H1 (cell line): Measurements from ENCODE around the gene BANF1. TPM values are rescaled to one million over a fixed set of nuclear protein-coding genes. Genes with fewer than 3 reads are reported as not detected.

Experiments
- CTCF ChIA-PET: fragments of 300-600 bp; sonication (Branson Sonifier 250); formaldehyde crosslinking; loops from one replicate; lab custom pipeline; 2021; ENCODE audit not compliant: partially characterized antibody; lab: Charles Lee
- POLR2A ChIA-PET: fragments of 300-600 bp; sonication (Branson Sonifier 250); formaldehyde crosslinking; loops from one replicate; lab custom pipeline; 2021; ENCODE audit warnings: inconsistent platforms; ENCODE audit not compliant: partially characterized antibody; lab: Charles Lee
- DNase-seq, 2 experiments: peaks; one replicate each; pipeline versions ENCODE4 v3.0.0 to v3.0.0-alpha.2; 2010 to 2022; ENCODE audit warnings: low spot score in 2 of 2, low read depth in 1 of 2, mixed read lengths in 1 of 2
- FAIRE-seq: peaks from 2 replicates; lab custom pipeline; 2011; peaks lifted over from hg19 to GRCh38; lab: Jason Lieb, UNC
- H2AFZ ChIP-seq: 2 replicates; pipeline ENCODE4 v1.8.1; 2012; ENCODE audit warnings: low read length, inconsistent platforms
- H2AK5ac ChIP-seq: 2 replicates; pipeline ENCODE4 v1.6.1; 2013; ENCODE audit warnings: low read depth, low read length
- H2BK120ac ChIP-seq: replicated peaks from 2 replicates; pipeline ENCODE3; 2013; ENCODE audit warnings: low read depth, low read length, inconsistent platforms
- H2BK12ac ChIP-seq: 2 replicates; pipeline ENCODE4 v1.6.1; 2013; ENCODE audit warnings: low read depth, low read length
- H2BK15ac ChIP-seq: 2 replicates; pipeline ENCODE4 v1.6.1; 2013; ENCODE audit warnings: low read length
- H2BK20ac ChIP-seq: 2 replicates; pipeline ENCODE4 v1.6.1; 2013; ENCODE audit warnings: low read length
- H2BK5ac ChIP-seq: 2 replicates; pipeline ENCODE4 v1.6.1; 2013; ENCODE audit warnings: low read depth, low read length
- H3K14ac ChIP-seq: 2 replicates; pipeline ENCODE4 v1.6.1; 2013; ENCODE audit warnings: inconsistent platforms; ENCODE audit not compliant: insufficient read length
- H3K18ac ChIP-seq: 2 replicates; pipeline ENCODE4 v1.6.1; 2013; ENCODE audit warnings: low read length; ENCODE audit errors: extremely low read depth
- H3K23ac ChIP-seq: 2 replicates; pipeline ENCODE4 v1.6.1; 2013; ENCODE audit warnings: inconsistent platforms; ENCODE audit not compliant: insufficient read length
- H3K23me2 ChIP-seq: 2 replicates; pipeline ENCODE4 v1.6.1; 2013; ENCODE audit warnings: low read depth, low read length
- H3K27ac ChIP-seq: 2 replicates; pipeline ENCODE4 v1.6.1; 2011; ENCODE audit warnings: low read depth, low read length, inconsistent platforms
- H3K27me3 ChIP-seq, 4 experiments: replicated peaks in 1 of 4; 1 replicate in 1 of 4; 2 replicates in 3 of 4; pipeline versions ENCODE4 v1.6.1 to v1.8.1; 2011 to 2013; ENCODE audit warnings: low read length in 3 of 4, mild to moderate bottlenecking in 3 of 4, inconsistent platforms in 2 of 4, mixed read lengths in 2 of 4, moderate library complexity in 1 of 4; ENCODE audit not compliant: control insufficient read depth in 3 of 4, insufficient read depth in 3 of 4; ENCODE audit errors: extremely low read depth in 1 of 4
- H3K36me3 ChIP-seq, 4 experiments: 2 replicates each; pipeline versions ENCODE4 v1.6.1 to v1.8.1; 2011 to 2013; ENCODE audit warnings: mild to moderate bottlenecking in 4 of 4, low read length in 3 of 4, moderate library complexity in 2 of 4, control low read depth in 1 of 4, inconsistent platforms in 1 of 4; ENCODE audit not compliant: insufficient read depth in 4 of 4, control insufficient read depth in 2 of 4
- H3K4ac ChIP-seq: replicated peaks from 2 replicates; pipeline ENCODE3; 2013; ENCODE audit warnings: low read length, low read depth, mixed read lengths, inconsistent platforms; ENCODE audit not compliant: insufficient read length
- H3K4me1 ChIP-seq, 4 experiments: replicated peaks in 1 of 4; 1 replicate in 1 of 4; 2 replicates in 3 of 4; pipeline versions ENCODE4 v1.6.1 to v1.8.1; 2011 to 2013; ENCODE audit warnings: low read length in 3 of 4, inconsistent platforms in 2 of 4, mixed read lengths in 1 of 4; ENCODE audit not compliant: insufficient read depth in 4 of 4, control insufficient read depth in 3 of 4
- H3K4me2 ChIP-seq, 2 experiments: 2 replicates each; pipeline versions ENCODE4 v1.6.1 to v1.8.1; 2011 to 2013; ENCODE audit warnings: low read depth in 2 of 2, low read length in 2 of 2, control low read depth in 1 of 2, inconsistent platforms in 1 of 2, mild to moderate bottlenecking in 1 of 2; ENCODE audit not compliant: insufficient read depth in 1 of 2
- H3K4me3 ChIP-seq, 4 experiments: fragments of 200-600, 300-600 bp in 1 of 4; sonication (generic), shearing (Covaris generic), sonication (Bioruptor Twin) in 1 of 4; 2 replicates each; pipeline versions ENCODE4 v1.5.1 to v1.8.1; 2011 to 2016; ENCODE audit warnings: low read length in 4 of 4, low read depth in 3 of 4, control low read depth in 2 of 4, inconsistent platforms in 2 of 4, mild to moderate bottlenecking in 2 of 4, mixed read lengths in 1 of 4, moderate library complexity in 1 of 4; ENCODE audit not compliant: insufficient read depth in 2 of 4; ENCODE audit errors: extremely low read depth in 1 of 4
- H3K56ac ChIP-seq: replicated peaks from 2 replicates; pipeline ENCODE3; 2013; ENCODE audit warnings: low read depth, mild to moderate bottlenecking, mixed read lengths, low read length, inconsistent platforms; ENCODE audit not compliant: insufficient read length
- H3K79me1 ChIP-seq: 2 replicates; pipeline ENCODE4 v1.6.1; 2013; ENCODE audit warnings: low read depth, low read length, control low read depth
- H3K79me2 ChIP-seq, 2 experiments: 2 replicates each; pipeline versions ENCODE4 v1.6.1 to v1.8.1; 2012 to 2013; ENCODE audit warnings: low read length in 2 of 2, mild to moderate bottlenecking in 2 of 2, inconsistent platforms in 1 of 2; ENCODE audit not compliant: insufficient read depth in 2 of 2, control insufficient read depth in 1 of 2
- H3K9ac ChIP-seq, 4 experiments: replicated peaks in 1 of 4; 1 replicate in 1 of 4; 2 replicates in 3 of 4; pipeline versions ENCODE4 v1.6.1 to v1.8.1; 2011 to 2013; ENCODE audit warnings: low read depth in 3 of 4, low read length in 3 of 4, control low read depth in 2 of 4, mild to moderate bottlenecking in 2 of 4, moderate library complexity in 2 of 4, inconsistent platforms in 1 of 4; ENCODE audit errors: extremely low read depth in 1 of 4
- H3K9me3 ChIP-seq, 2 experiments: 2 replicates each; pipeline versions ENCODE4 v1.6.1 to v1.8.1; 2012 to 2013; ENCODE audit warnings: mild to moderate bottlenecking in 2 of 2, moderate library complexity in 2 of 2, control low read depth in 1 of 2, inconsistent platforms in 1 of 2, low read depth in 1 of 2, low read length in 1 of 2, mixed read lengths in 1 of 2; ENCODE audit not compliant: insufficient read depth in 2 of 2
- H4K20me1 ChIP-seq, 2 experiments: replicated peaks in 1 of 2; 2 replicates each; pipeline versions ENCODE3 to v1.8.1; 2011 to 2013; ENCODE audit warnings: inconsistent platforms in 2 of 2, low read length in 2 of 2, mild to moderate bottlenecking in 1 of 2; ENCODE audit not compliant: insufficient read depth in 2 of 2, control insufficient read depth in 1 of 2
- H4K5ac ChIP-seq: 2 replicates; pipeline ENCODE4 v1.6.1; 2013; ENCODE audit warnings: low read length, low read depth, mixed read lengths, inconsistent platforms; ENCODE audit not compliant: insufficient read length
- H4K8ac ChIP-seq: 2 replicates; pipeline ENCODE4 v1.8.0; 2013; ENCODE audit warnings: mild to moderate bottlenecking, moderate library complexity, low read length, inconsistent platforms; ENCODE audit not compliant: insufficient read depth; ENCODE audit errors: extremely low read depth
- H4K91ac ChIP-seq: replicated peaks from 2 replicates; pipeline ENCODE3; 2013; ENCODE audit warnings: low read length, mixed read lengths, inconsistent platforms; ENCODE audit not compliant: insufficient read length
- CHD1 ChIP-seq: IDR thresholded peaks from 2 replicates; pipeline ENCODE4 v1.6.1; 2012; ENCODE audit warnings: low read depth, low read length, improper control_type of control experiment
- CREB1 ChIP-seq: IDR thresholded peaks from 2 replicates; pipeline ENCODE4 v1.6.1; 2012; ENCODE audit warnings: inconsistent platforms
- NRF1 ChIP-seq: IDR thresholded peaks from 2 replicates; pipeline ENCODE4 v1.6.1; 2011; ENCODE audit warnings: mild to moderate bottlenecking, low read depth, low read length, improper control_type of control experiment
- POLR2A ChIP-seq, 2 experiments: IDR thresholded peaks; 1 replicate in 1 of 2; 2 replicates in 1 of 2; pipeline ENCODE4 v1.6.1; 2011; ENCODE audit warnings: low read depth in 2 of 2, low read length in 2 of 2, mild to moderate bottlenecking in 2 of 2; ENCODE audit errors: control extremely low read depth in 1 of 2
- POLR2AphosphoS5 ChIP-seq: IDR thresholded peaks from 2 replicates; pipeline ENCODE4 v1.6.1; 2011; ENCODE audit warnings: low read depth, low read length
- POU5F1 ChIP-seq: IDR thresholded peaks from 2 replicates; pipeline ENCODE4 v1.6.1; 2011; ENCODE audit warnings: low read depth, mild to moderate bottlenecking, low read length, moderate library complexity
- SIX5 ChIP-seq: IDR thresholded peaks from 2 replicates; pipeline ENCODE4 v1.6.1; 2011; ENCODE audit warnings: mild to moderate bottlenecking, low read depth, low read length
- SP1 ChIP-seq: IDR thresholded peaks from 2 replicates; pipeline ENCODE4 v1.6.1; 2011; ENCODE audit warnings: low read depth, low read length
- SP4 ChIP-seq: IDR thresholded peaks from 2 replicates; pipeline ENCODE4 v1.6.1; 2012; ENCODE audit warnings: low read length, inconsistent platforms
- SRF ChIP-seq: IDR thresholded peaks from 2 replicates; pipeline ENCODE4 v1.6.1; 2011; ENCODE audit warnings: mild to moderate bottlenecking, low read depth, low read length, moderate library complexity
- TAF1 ChIP-seq: IDR thresholded peaks from 2 replicates; pipeline ENCODE4 v1.6.1; 2011; ENCODE audit warnings: mild to moderate bottlenecking, low read depth, low read length
- WGBS, 2 experiments: shearing (Covaris generic) in 1 of 2; methylation state at CpG; one replicate each; pipeline versions ENCODE4 v1.1.6 to v1.1.7; 2013 to 2015; ENCODE audit warnings: low lambda C conversion rate in 2 of 2, mixed read lengths in 2 of 2, inconsistent platforms in 1 of 2, low coverage in 1 of 2, missing lambda C conversion rate in 1 of 2; ENCODE audit not compliant: insufficient replicate concordance in 2 of 2, insufficient coverage in 1 of 2, insufficient read length in 1 of 2; ENCODE audit errors: extremely low coverage in 1 of 2, missing lambda C conversion rate in 1 of 2; 5-methylcytosine and 5-hydroxymethylcytosine counted together
- polyA plus RNA-seq, 7 experiments: library from polyadenylated mRNA; depleted of rRNA in 3 of 7; stranded (reverse) in 5 of 7; unstranded in 2 of 7; fragments of >200 nt in 5 of 7; fragments of 200-250 nt in 2 of 7; gene quantifications; 1 replicate in 5 of 7; 2 replicates in 1 of 7; 4 replicates in 1 of 7; pipeline versions ENCODE4 v1.2.1 to v1.2.3, GENCODE V29; 2011 to 2013; ENCODE audit warnings: missing spikeins in 2 of 7, mixed read lengths in 2 of 7
- total RNA-seq: library from RNA; stranded (reverse); fragmentation: NEBNext Ultra II Directional; extraction: Animal tissue kit (Norgen Biotek cat#: 25700); gene quantifications from 2 replicates; pipeline ENCODE4 v1.2.1, GENCODE V29; 2021
- TF ChIP-seq, protein P1 (sequence below): IDR thresholded peaks from 2 replicates; pipeline ENCODE4 v1.6.1; 2011; ENCODE audit warnings: low read depth, mild to moderate bottlenecking, low read length; ENCODE audit not compliant: insufficient read depth

Gene BANF1
- total and polyA plus RNA-seq, 2 of the 8 experiments (the other 6 are each of a cell fraction or from before 2014, with no cell fraction given), result 330 to 467 TPM

- H3K27ac ChIP-seq, result no peak within 1 kb of the TSS
- peaks cover 0 to 10% (median 1%) of the 10 kb centered on the region in 4 experiments; a peak in 2 of 8 replicates for H3K36me3 ChIP-seq
- FAIRE-seq (no peak), DNase-seq (peak in 1 of 2 experiments; percentile 82)
- peak within 1 kb of the TSS; percentile 54 to 91 (median 64) for H3K4me3 ChIP-seq
- H2BK15ac ChIP-seq, result peak within 1 kb of the TSS; percentile 97
- H2BK12ac ChIP-seq, result peak within 1 kb of the TSS; percentile 60; the same call in 1 of the 2 replicates
- peaks cover 14% of the 10 kb centered on the region; the same call in 1 of the 2 replicates for H3K23me2 ChIP-seq
- peaks cover 10 to 28% of the 10 kb centered on the region in 2 experiments for H3K79me2 ChIP-seq
- peak within 1 kb of the TSS in 2 of 4 experiments; percentile 14 to 47; a peak in 4 of 7 replicates for H3K9ac ChIP-seq
- H3K23ac ChIP-seq, result no peak within 1 kb of the TSS
- H3K9me3 ChIP-seq, result no peaks in the 10 kb centered on the region
- H4K20me1 ChIP-seq, result peaks cover 0 to 6% of the 10 kb centered on the region in 2 experiments
- peak within 1 kb of the TSS; percentile 92; the same call in 1 of the 2 replicates for H2BK5ac ChIP-seq
- H3K4me2 ChIP-seq, result peak within 1 kb of the TSS; percentile 89 to 90
- peaks cover 0 to 35% (median 25%) of the 10 kb centered on the region in 4 experiments; a peak in 6 of 7 replicates for H3K4me1 ChIP-seq
- H2AFZ ChIP-seq, result peak within 1 kb of the TSS; percentile 79
- peak within 1 kb of the TSS; percentile 48 for H4K5ac ChIP-seq
- H3K4ac ChIP-seq, result peak within 1 kb of the TSS; percentile 80
- peak within 1 kb of the TSS; percentile 82 for H4K8ac ChIP-seq
- ChIA-PET POLR2A (interaction anchor here (0.6 to 13.4 kb wide), 8 partner anchors 12 to 386 kb away, joined by 3 to 150 read pairs (median 3); partner anchors contain the start of genes CCDC85B, CNIH2, PACS1 and RELA), CTCF (interaction anchor here (0.5 to 12.0 kb wide), 5 partner anchors 17 to 177 kb away, joined by 3 to 144 read pairs (median 9); no protein-coding TSS in a partner anchor)
- no peak within 1 kb of the TSS for H3K56ac ChIP-seq
- H3K18ac ChIP-seq, result peak within 1 kb of the TSS; percentile 95
- peak within 1 kb of the TSS; percentile 98 for H2BK20ac ChIP-seq
- H3K14ac ChIP-seq, result no peak within 1 kb of the TSS
- 7% methylated on average over 22 of the region's 39 CpGs; no CpG with 5 or more reads in 1 of the 2 experiments for WGBS, 2 experiments
- peaks cover 19% of the 10 kb centered on the region for H3K79me1 ChIP-seq
- H2BK120ac ChIP-seq, result peak within 1 kb of the TSS; percentile 68
- H2AK5ac ChIP-seq, result peak within 1 kb of the TSS; percentile 32; the same call in 1 of the 2 replicates
- H4K91ac ChIP-seq, result peak within 1 kb of the TSS; percentile 95
- no peaks in the 10 kb centered on the region for H3K27me3 ChIP-seq
- TF ChIP-seq TAF1 (peak; percentile 56; the same call in 1 of the 2 replicates), SP4 (no peak), SIX5 (no peak), SRF (no peak), POU5F1 (no peak), SP1 (no peak), CREB1 (no peak; the same call in 1 of the 2 replicates), POLR2A (IDR thresholded peaks at IDR 0.05; ENCODE audit: control extremely low read depth in 1 of 2, low read depth in 2 of 2, low read length in 2 of 2) (no peak), POLR2AphosphoS5 (0 out of 2 replicates have a peak, but pooled peaks have one; percentile 20), NRF1 (no peak), CHD1 (no peak)
- TF ChIP-seq, protein P1, sequence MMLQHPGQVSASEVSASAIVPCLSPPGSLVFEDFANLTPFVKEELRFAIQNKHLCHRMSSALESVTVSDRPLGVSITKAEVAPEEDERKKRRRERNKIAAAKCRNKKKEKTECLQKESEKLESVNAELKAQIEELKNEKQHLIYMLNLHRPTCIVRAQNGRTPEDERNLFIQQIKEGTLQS, result no peak
These were observed 46.4 kb downstream of the BANF1 start, which contains the start of gene GAL3ST3 for GRCh38 chr11:66048547-66049323. TSS of gene GAL3ST3 (minus strand) at chr11:66049161. CDS start at chr11:66045415, 3,746 bp downstream.
